Aorta (tissue), 5 donors: ENCODE data around the gene GLRX3. TPM values are rescaled to one million over a fixed set of nuclear protein-coding genes. Genes with fewer than 3 reads are reported as not detected.

Experiments
- ATAC-seq: fragments of 200-7000 bp; cut with Tn5 transposase; one replicate; pipeline ENCODE4 v1.9.1; 2022; ENCODE audit warnings: moderate library complexity; ENCODE audit not compliant: low FRiP score
- DNase-seq, 2 donors: peaks; one replicate each; pipeline ENCODE4 v3.0.0-alpha.2; 2020
- H3K27ac ChIP-seq, 2 donors: one replicate each; pipeline ENCODE4 v1.5.1; 2013; ENCODE audit warnings: low read length in 2 of 2, mild to moderate bottlenecking in 2 of 2, moderate library complexity in 2 of 2, control low read depth in 1 of 2, inconsistent platforms in 1 of 2, low read depth in 1 of 2
- H3K27me3 ChIP-seq, 2 donors: one replicate each; pipeline ENCODE4 v1.6.1; 2013; ENCODE audit warnings: control low read depth in 1 of 2, low read length in 1 of 2, mild to moderate bottlenecking in 1 of 2, moderate library complexity in 1 of 2; ENCODE audit not compliant: insufficient read depth in 2 of 2, control insufficient read depth in 1 of 2
- H3K36me3 ChIP-seq, 2 donors: one replicate each; pipeline ENCODE4 v1.6.1; 2013; ENCODE audit warnings: control low read depth in 1 of 2, low read length in 1 of 2, mild to moderate bottlenecking in 1 of 2; ENCODE audit not compliant: insufficient read depth in 2 of 2, control insufficient read depth in 1 of 2
- H3K4me1 ChIP-seq, 2 donors: one replicate each; pipeline ENCODE4 v1.6.1; 2013; ENCODE audit warnings: low read length in 2 of 2, control low read depth in 1 of 2, mild to moderate bottlenecking in 1 of 2, moderate library complexity in 1 of 2; ENCODE audit not compliant: insufficient read depth in 2 of 2, control insufficient read depth in 1 of 2
- H3K4me3 ChIP-seq, 2 donors: one replicate each; pipeline ENCODE4 v1.5.1; 2013; ENCODE audit warnings: low read length in 2 of 2, control low read depth in 1 of 2, mild to moderate bottlenecking in 1 of 2
- H3K9me3 ChIP-seq: one replicate; pipeline ENCODE4 v1.6.1; 2013; ENCODE audit warnings: mild to moderate bottlenecking, low read length; ENCODE audit not compliant: control insufficient read depth
- WGBS, 2 donors: extraction: QIAGEN DNeasy Blood & Tissue Kit; methylation state at CpG; one replicate each; pipeline ENCODE4 v1.1.7; 2013; 5-methylcytosine and 5-hydroxymethylcytosine counted together
- intact Hi-C, 2 donors: fragments of 100-400 bp; cut with DNase I; formaldehyde crosslinking; loops; one replicate each; pipeline versions ENCODE4 v1.14.2 to v1.15.0; 2022
- polyA plus RNA-seq, 2 donors: library from polyadenylated mRNA; stranded (reverse); fragments of 200-250 nt; gene quantifications; one replicate each; pipeline ENCODE4 v1.2.3, GENCODE V29; 2013
- total RNA-seq, 2 donors: library from RNA; stranded (reverse); fragmentation: NEBNext Ultra II Directional; extraction: Animal tissue kit (Norgen Biotek cat#: 25700); gene quantifications; one replicate each; pipeline ENCODE4 v1.2.1, GENCODE V29; 2021
- donor health status: healthy with polysubstance abuse.
- donor health status: Bipolar disorder and iron deficiency.
- donor health status: DM: no; HTN: no; CAD: no.
- donor health status: DM: no; HTN: no; CAD: no.
- donor health status: DM: yes; HTN: yes; CAD: no.

Gene GLRX3
- total and polyA plus RNA-seq, 4 donors, result 47.1 to 95.3 (median 54.1) TPM

DNA sequence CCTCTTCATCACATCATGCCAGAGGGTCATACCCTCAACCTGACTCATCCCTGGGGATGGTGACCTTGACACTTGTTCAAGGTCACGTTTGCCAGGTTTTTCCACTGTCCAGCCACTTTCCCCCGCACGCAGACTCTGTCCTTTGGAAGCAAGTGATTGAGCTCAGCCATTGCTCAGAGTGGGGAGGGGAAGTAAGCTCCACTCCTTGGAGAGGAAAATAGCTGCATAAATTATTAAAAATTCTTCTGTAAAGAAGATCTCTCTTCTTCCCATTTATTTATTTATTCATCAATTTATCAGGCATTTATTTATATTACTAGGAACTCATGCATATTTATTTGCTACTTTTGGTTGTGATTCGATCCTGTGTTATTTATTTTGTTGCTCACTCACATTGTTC, 88.0 kb downstream of the GLRX3 start:
- Histone ChIP-seq H3K27ac (no peak overlapping the region), H3K4me3 (no peak overlapping the region), H3K4me1 (no peaks in the 10 kb centered on the region), H3K27me3 (no peaks in the 10 kb centered on the region), H3K9me3 (peaks cover 3% of the 10 kb centered on the region), H3K36me3 (no peaks in the 10 kb centered on the region)
- no peak for ATAC-seq
- DNase-seq, result no peak
- intact Hi-C loops, result no loop called here
- WGBS, 2 donors, result 69 to 79% methylated on average over 4 of the region's 4 CpGs

- WGBS, 2 donors, result 87 to 88% methylated on average over 3 of the region's 3 CpGs
- DNase-seq, result no peak
- no peak overlapping the region for H3K4me3 ChIP-seq
- intact Hi-C loops, result no loop called here
- ATAC-seq, result no peak
- no peaks in the 10 kb centered on the region for H3K27me3 ChIP-seq
- H3K4me1 ChIP-seq, result no peaks in the 10 kb centered on the region
- H3K36me3 ChIP-seq, result no peaks in the 10 kb centered on the region
- H3K9me3 ChIP-seq, result peaks cover 3% of the 10 kb centered on the region
- H3K27ac ChIP-seq, result no peak overlapping the region
Observed at GRCh38 chr10:130226012-130226411, 89.8 kb downstream of the GLRX3 start.

DNA sequence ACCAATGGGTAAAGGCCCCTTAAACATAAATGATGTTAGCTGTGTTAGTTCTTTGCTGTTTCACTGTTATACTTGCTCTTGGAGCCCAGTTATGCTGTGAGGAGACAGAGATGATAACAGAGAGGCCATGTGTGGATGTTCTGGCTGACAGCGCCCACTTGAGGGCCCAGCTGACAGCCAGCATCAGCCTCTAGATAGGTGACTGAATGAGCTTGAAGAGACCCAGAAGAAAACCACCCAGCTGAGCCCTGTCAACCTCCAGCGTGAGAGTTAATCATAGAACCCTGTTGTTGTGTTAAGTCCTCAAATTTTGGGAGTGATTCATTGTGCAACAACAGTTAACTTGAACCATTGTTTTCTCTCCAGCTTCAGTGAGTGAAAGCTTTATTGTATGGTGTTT, 91.7 kb downstream of the GLRX3 start:
- 80 to 84% methylated on average over 2 of the region's 2 CpGs for WGBS, 2 donors
- H3K36me3 ChIP-seq, result no peaks in the 10 kb centered on the region
- H3K4me1 ChIP-seq, result no peaks in the 10 kb centered on the region
- peaks cover 3% of the 10 kb centered on the region for H3K9me3 ChIP-seq
- H3K4me3 ChIP-seq, result no peak overlapping the region
- DNase-seq, result peak in 1 of 2 donors; percentile 3
- intact Hi-C loops, result no loop called here
- no peaks in the 10 kb centered on the region for H3K27me3 ChIP-seq
- no peak for ATAC-seq
- no peak overlapping the region for H3K27ac ChIP-seq

Other genes starting within 250 kb of the GLRX3 start
- 10 to 100 TPM in 1 of 2 donors, 1 to 10 TPM in 1; 8.4 to 23.3 TPM for gene EBF3, start 172.1 kb upstream of the GLRX3 start, total RNA-seq
- under 1 TPM; 0.13 to 0.15 TPM for gene EBF3, start 172.1 kb upstream of the GLRX3 start, polyA plus RNA-seq
- gene C10orf143, start 25.6 kb upstream of the GLRX3 start, total RNA-seq, result 1 to 10 TPM; 1.9 to 3.2 TPM
- 1 to 10 TPM; 6.9 to 7.5 TPM for gene C10orf143, start 25.6 kb upstream of the GLRX3 start, polyA plus RNA-seq